HG02938 (cell line): ENCODE measurements around the gene ANKS1B.
"Not testable (repeated sequence)": the region's sequence is repeated elsewhere in the genome, so short reads cannot be mapped to it uniquely, and the experiment has no call there.

Experiments used
- ATAC-seq: cut with Tn5 transposase; IDR thresholded peaks from one replicate; pipeline ENCODE4 v1.9.1; 2021; ENCODE audit warnings: mild to moderate bottlenecking, moderate library complexity; ENCODE audit not compliant: unreplicated experiment

Gene ANKS1B

GRCh38 chr12:99767809-99768208, 216.9 kb downstream of the ANKS1B start:
- no peak for ATAC-seq

- ATAC-seq, result no peak
These were observed 218.3 kb downstream of the ANKS1B start for GRCh38 chr12:99766408-99766807.

- no peak for ATAC-seq
These were observed 219.1 kb downstream of the ANKS1B start for GRCh38 chr12:99765469-99766114.

- ATAC-seq, result no peak
These were observed 225.3 kb downstream of the ANKS1B start for GRCh38 chr12:99759444-99759843.

GRCh38 chr12:99758997-99759396, 225.7 kb downstream of the ANKS1B start:
- no peak for ATAC-seq

GRCh38 chr12:99752740-99753139, 232.0 kb downstream of the ANKS1B start:
- no peak for ATAC-seq

GRCh38 chr12:99746538-99746937, 238.2 kb downstream of the ANKS1B start:
- ATAC-seq, result no peak

GRCh38 chr12:99745895-99746294, 238.8 kb downstream of the ANKS1B start:
- ATAC-seq, result no peak

- no peak for ATAC-seq
These were observed 239.6 kb downstream of the ANKS1B start for GRCh38 chr12:99745121-99745520.

- no peak for ATAC-seq
These were observed 247.9 kb downstream of the ANKS1B start for GRCh38 chr12:99736760-99737269.

- no peak for ATAC-seq
These were observed 252.6 kb downstream of the ANKS1B start for GRCh38 chr12:99732131-99732530.

- ATAC-seq, result no peak
These were observed 261.8 kb downstream of the ANKS1B start for GRCh38 chr12:99722690-99723486.

- ATAC-seq, result no peak
These were observed 262.9 kb downstream of the ANKS1B start for GRCh38 chr12:99721715-99722275.

GRCh38 chr12:99720083-99720465, 264.7 kb downstream of the ANKS1B start:
- not testable (repeated sequence) for ATAC-seq

GRCh38 chr12:99719411-99720082, 265.2 kb downstream of the ANKS1B start:
- ATAC-seq, result not testable (repeated sequence)

GRCh38 chr12:99715841-99716510, 268.8 kb downstream of the ANKS1B start:
- ATAC-seq, result not testable (repeated sequence)

GRCh38 chr12:99714921-99715320, 269.8 kb downstream of the ANKS1B start:
- ATAC-seq, result not testable (repeated sequence)

GRCh38 chr12:99713946-99714520, 270.7 kb downstream of the ANKS1B start:
- ATAC-seq, result no peak

- ATAC-seq, result no peak
These were observed 272.5 kb downstream of the ANKS1B start for GRCh38 chr12:99712281-99712680.

GRCh38 chr12:99711246-99711645, 273.5 kb downstream of the ANKS1B start:
- no peak for ATAC-seq
